ENCODE measurements around the gene PIK3CA.

Gene PIK3CA

GRCh38 chr3:179158336-179159039 is 10.3 kb downstream of the PIK3CA start:
- DNase-seq (ENCODE audit: low spot score): no peak

GRCh38 chr3:179163503-179163902 is 15.3 kb downstream of the PIK3CA start:
- no peak for DNase-seq (ENCODE audit: low spot score)

GRCh38 chr3:179164857-179165256 is 16.7 kb downstream of the PIK3CA start:
- no peak for DNase-seq (ENCODE audit: low spot score)

DNA sequence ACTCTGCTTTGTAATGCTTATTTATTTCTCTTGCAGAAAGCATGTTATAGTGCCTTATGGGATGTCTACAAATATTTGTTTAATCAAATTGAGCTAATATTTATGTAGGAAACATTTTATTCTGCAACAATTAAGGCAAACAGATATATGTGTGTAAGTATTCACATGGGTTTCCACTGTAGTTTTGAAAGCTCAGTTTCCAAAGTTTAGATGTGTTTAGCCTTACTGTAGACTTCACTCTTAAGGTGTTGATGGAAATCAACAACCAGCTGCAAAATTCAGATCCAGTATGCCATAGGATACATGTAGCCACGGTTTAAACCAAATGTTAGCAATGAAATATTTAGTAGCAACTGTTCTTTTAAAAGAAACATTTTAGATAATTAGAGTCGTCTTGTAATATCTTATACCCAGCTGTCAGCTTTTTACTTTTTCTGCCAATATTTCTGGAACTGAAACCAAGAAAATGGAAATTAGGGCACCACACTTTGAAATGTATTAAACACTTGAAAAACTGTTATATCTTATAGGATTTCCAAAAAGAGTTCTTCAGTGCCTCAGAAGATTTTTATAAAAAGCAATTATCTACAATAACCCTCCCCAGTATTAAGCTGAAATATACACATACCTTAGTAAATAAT is 18.5 kb downstream of the PIK3CA start:
- no peak for DNase-seq (ENCODE audit: low spot score)

DNA sequence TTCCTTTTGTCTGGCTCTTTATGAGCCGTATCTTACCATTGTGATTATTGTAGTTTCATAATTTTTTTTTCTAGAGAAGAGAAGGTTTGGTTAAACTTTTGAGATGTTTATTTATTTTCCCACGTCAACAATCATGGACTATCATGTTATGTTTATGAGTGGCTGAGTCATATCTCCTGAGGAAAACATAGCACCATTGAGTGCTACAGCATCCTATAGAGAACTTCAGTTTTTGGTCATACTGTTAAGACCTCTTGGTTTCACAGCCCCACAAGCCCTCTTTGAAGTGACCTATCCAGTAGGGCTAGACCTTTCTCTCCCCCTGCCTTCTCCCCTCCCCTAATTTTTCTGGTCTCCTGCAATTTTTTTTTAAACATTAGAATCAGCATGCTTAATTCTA is 20.8 kb downstream of the PIK3CA start:
- DNase-seq (ENCODE audit: low spot score): no peak

DNA sequence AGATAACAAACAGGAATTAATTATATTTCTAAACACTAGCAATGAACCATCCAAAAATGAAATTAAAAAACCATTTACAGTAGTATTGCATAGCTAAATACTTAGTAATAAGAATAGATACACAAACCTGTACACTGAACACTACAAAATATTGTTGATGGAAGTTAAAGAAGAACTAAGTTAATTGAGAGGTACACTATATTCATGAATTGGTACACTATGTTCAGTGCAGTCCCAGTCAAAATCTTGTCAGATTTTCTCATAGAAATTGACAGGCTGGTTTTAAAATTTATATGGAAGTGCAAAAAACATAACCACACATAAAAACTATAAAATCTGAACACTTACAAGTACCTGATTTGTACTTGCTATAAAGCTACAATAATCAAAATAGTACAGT is 24.4 kb downstream of the PIK3CA start:
- DNase-seq (ENCODE audit: low spot score): no peak

DNA sequence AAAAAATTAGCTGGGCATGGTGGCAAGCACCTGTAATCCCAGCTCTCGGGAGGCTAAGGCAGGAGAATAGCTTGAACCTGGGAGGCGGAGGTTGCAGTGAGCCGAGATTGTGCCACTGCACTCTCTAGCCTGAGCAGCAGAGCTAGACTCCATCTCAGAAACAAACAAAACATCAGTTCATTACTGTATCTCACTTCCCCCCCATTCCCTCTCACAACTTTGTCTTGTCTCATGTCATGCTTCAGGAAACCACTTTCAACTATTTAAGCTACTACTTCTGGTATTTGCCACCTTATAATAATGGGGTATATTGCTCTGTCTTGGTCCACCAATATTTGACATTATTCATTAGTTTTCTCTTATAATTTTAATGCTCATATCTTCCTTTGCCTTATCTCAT is 26.2 kb downstream of the PIK3CA start:
- DNase-seq (ENCODE audit: low spot score): no peak

DNA sequence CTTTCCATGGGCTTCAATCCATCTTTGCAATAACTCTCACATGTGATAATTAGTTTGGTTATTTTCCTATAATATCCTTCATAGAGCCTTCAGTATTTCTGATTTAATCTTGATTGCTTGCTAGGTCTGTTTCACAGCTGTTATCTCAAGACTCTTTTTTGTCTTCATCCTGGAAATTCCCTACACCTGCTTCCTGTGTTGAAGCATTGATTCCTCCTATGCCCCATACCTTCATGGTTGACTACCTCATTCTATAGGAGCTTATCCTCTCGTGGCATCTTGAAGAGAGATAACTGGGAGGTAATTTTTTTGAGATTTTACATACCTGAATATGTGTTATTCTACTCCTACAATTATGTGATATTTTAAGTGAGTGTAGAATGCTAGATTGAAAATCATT is 26.7 kb downstream of the PIK3CA start:
- no peak for DNase-seq (ENCODE audit: low spot score)

GRCh38 chr3:179175358-179175757 is 27.2 kb downstream of the PIK3CA start:
- DNase-seq (ENCODE audit: low spot score): no peak

DNA sequence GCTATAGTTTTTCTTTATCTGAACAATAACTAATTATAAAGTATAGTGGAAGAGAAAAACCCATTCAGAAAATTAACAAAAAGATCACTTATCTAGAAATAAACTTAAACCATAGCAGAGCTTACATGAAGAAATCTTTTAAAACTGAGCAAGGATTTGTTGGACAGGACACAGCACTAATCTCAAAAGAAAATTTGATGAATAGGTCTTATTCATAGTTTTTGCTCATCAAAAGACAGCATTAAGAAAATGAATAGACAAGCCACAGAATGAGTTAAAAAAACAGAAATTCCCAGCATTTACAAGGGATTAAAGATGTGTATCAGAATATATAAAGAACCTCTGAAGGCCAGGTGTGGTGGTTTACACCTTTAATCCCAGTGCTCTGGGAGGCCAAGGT is 29.5 kb downstream of the PIK3CA start:
- no peak for DNase-seq (ENCODE audit: low spot score)

DNA sequence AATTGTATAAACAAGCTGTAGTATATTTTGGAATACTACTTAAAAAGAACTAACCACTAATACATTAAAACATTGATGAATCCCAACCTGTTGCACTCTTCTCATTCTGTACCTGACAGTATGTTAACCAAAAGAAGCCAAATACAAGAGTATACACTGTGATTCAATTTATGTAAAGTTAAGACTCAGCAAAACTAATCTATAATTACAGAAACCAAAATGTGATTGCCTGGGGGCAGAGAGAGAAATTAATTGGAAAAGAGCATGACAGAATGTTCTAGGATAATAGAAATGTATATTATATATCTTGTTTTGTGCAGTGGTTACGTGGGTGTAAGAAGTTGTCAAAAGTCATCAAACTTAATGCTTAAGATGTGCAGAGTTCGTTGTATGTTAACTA is 31.1 kb downstream of the PIK3CA start:
- no peak for DNase-seq (ENCODE audit: low spot score)

GRCh38 chr3:179179979-179180759 is 32.0 kb downstream of the PIK3CA start:
- DNase-seq (ENCODE audit: low spot score): no peak

DNA sequence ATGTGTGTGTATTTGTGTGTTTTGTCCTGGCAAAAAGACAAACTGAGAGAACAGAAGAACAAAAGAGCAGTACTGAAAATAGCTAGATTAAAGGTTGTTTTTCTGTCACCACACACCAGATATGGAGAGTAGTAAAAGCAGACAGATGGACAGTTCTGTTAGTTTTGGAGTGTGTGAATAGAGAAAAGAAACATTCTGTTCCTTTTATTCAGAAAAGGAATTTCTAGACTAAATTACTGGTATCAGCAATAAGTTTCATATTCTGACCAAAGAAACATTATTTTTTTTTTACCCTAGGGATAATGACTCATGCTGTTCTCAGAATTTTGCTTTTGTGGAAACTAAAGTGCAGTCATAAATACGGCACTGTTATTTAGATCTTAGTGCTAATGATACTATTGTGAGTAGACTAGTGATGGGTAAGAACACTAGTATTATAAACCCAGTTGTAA is 32.9 kb downstream of the PIK3CA start:
- no peak for DNase-seq (ENCODE audit: low spot score)

- DNase-seq (ENCODE audit: low spot score): no peak
Measured at GRCh38 chr3:179181993-179182551, 33.9 kb downstream of the PIK3CA start.

DNA sequence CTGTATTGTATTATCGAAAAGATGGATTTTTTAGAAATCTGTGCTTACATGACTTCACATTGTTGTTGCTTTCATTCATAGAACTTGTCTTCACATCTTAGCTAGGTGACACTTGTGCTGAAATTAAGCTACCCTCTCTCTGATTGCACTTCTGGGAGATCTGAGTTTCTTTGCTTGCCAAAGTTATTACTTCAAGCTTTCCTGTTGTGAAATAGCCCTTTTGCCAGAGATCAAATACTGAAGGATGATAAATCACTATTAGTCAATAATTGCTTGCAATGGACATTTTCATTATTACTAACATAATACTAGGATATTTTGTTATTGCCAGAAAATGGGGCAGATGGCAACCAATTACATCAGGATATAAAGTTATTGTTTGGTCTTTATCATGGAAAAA is 34.7 kb downstream of the PIK3CA start:
- no peak for DNase-seq (ENCODE audit: low spot score)

GRCh38 chr3:179184826-179185225 is 36.7 kb downstream of the PIK3CA start:
- no peak for DNase-seq (ENCODE audit: low spot score)

DNA sequence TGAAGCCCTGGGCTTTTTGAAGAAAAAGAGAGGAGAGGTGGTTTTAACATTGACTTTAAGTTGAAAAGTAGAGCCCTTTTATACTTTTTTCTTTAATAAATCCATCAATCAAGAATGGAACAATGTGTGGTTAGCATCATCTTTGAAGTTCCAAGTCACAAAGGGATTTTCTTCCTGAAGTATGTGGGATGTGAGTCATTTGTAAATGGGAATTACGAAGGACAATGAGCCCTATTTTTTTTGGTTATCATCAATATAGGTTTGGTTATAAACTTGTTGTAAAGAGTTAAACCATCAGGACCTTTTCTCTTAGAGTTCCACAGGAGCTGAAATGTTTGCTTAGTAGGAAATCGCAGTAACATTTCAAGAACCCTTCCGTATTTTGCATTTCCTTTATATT is 38.3 kb downstream of the PIK3CA start:
- DNase-seq (ENCODE audit: low spot score): no peak

DNA sequence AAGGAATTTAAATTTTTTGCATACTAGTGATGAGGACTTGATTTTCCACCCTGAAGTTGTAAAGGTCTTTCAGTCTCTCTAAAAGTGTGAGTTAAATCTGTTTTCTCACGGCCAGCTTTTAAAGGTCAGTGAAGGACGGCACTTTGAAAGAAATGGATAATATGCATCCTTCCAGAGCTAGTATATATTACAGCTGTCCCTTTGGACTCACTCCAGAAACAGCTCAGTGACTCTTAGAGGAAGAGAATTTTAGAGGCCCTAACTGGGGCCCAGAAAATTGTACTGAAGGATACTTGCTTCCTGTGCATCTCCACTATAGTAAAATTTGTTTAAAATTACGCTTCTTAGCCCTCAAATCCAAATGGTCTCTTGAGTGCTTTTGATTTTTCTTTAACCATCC is 41.6 kb downstream of the PIK3CA start:
- DNase-seq (ENCODE audit: low spot score): no peak

DNA sequence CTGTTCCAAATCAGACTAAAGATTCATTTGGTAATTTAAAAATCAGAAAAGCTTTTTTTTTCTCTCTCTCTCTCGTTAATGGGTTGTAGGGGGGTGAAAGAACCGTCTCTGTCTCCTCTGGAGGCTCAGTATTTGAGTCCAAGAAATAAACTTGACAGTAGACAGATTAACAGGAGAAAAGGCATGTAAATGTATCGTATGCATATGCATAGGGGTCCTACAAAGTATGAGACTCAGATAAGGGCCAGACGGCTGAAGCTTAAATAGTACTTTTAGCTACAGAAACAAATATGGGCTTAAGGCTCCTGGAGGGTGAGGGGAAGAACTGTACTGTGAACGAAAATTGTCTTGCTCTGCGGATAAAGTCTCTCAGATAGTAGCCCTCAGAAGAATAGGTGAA is 42.4 kb downstream of the PIK3CA start:
- no peak for DNase-seq (ENCODE audit: low spot score)

DNA sequence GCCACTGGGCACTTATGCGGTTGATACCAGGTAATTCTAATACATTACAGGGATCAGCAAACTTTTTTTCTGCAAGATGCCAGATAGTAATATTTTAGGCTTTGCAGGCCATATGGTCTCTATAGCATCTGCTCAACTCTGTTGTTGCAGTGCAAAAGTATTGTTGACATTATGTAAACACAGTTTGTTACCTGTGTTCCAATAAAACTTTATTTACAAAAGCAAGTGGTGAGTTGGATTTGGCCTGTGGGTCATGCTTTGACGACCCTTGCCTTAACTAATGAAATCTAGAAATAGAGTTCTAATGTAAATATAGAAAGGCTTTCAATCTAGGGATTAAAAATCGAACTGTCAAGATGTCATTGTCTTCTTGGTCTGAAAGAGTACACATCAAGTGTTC is 44.4 kb downstream of the PIK3CA start:
- DNase-seq (ENCODE audit: low spot score): no peak

GRCh38 chr3:179194931-179195330 is 46.8 kb downstream of the PIK3CA start:
- DNase-seq (ENCODE audit: low spot score): no peak

DNA sequence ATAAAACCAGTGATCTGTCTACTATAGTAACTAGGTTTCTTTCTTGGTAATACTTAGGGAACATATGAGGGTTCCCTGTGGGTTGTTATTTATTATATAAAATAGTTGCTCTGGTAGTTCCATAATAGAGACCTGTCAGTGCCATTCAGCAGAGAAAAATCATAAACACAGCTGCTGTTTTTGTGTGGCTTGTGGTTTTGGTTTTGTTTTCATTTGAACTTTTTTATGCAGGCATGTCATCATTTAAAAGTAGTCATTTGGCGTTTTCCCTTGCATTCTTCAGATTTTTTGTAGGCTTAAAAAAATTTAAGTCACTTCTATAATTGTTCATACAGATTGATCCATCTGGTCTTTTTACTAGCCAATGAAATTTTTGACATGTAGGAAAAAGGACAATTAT is 47.9 kb downstream of the PIK3CA start:
- DNase-seq (ENCODE audit: low spot score): no peak

- DNase-seq (ENCODE audit: low spot score): no peak
Measured at GRCh38 chr3:179196700-179197099, 48.5 kb downstream of the PIK3CA start.
